GM21737 (cell line): ENCODE results near the gene SIK2.

Experiments used
- ATAC-seq: cut with Tn5 transposase; IDR thresholded peaks from one replicate; pipeline ENCODE4 v1.9.1; 2021; ENCODE audit warnings: mild to moderate bottlenecking, moderate library complexity; ENCODE audit not compliant: unreplicated experiment

SIK2 gene

GRCh38 chr11:111778047-111778558 lies 175.9 kb downstream of the SIK2 start:
- no peak for ATAC-seq

- no peak for ATAC-seq
Observed at GRCh38 chr11:111779118-111779517, 176.9 kb downstream of the SIK2 start.
